GM21529 (cell line): ENCODE results near the gene GATA5.
"Not testable (repeated sequence)": the region's sequence is repeated elsewhere in the genome, so short reads cannot be mapped to it uniquely, and the experiment has no call there.

Experiments
- ATAC-seq: cut with Tn5 transposase; IDR thresholded peaks from one replicate; pipeline ENCODE4 v1.9.1; 2021; ENCODE audit not compliant: unreplicated experiment

Gene GATA5

DNA sequence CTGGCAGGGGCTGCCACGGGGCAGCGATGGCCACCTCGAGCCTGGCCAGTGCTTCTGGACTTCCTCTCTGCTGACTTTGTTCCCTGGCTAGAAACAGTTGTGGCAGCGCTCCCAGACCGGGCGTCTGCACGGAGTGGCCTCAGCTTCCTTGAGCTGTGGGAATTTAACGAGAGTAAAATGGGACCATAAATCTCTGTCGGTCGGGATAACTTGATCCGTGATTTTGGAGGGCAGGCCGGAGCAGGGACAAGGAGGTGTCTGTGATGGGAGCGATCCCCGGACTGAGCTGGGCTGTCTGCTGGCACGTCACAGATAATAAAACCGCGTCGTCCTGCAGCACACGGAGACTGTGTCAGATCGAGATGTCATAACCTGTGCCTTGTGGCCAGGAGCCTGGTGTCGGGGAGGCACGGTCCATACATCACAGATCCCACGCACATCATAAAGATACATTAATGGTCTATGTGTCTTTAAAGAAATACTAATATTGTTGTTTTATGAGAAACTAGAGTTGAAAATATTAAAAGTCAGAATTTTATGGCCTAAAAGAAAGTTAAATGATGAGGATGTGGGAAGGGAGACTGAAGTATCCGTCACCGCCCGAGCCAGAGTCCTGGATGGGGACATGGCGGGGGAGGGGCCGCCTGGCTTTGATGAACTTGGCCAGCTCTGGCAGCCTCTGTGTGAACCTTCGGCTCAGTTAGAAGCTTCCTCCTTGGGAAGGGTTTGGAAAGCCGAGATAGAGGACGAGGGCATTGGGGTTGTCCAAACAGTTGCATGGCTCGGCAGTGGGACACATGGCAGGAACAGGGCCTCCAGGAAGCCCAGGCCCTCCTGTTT is 41.9 kb downstream of the GATA5 start:
- ATAC-seq = no peak

DNA sequence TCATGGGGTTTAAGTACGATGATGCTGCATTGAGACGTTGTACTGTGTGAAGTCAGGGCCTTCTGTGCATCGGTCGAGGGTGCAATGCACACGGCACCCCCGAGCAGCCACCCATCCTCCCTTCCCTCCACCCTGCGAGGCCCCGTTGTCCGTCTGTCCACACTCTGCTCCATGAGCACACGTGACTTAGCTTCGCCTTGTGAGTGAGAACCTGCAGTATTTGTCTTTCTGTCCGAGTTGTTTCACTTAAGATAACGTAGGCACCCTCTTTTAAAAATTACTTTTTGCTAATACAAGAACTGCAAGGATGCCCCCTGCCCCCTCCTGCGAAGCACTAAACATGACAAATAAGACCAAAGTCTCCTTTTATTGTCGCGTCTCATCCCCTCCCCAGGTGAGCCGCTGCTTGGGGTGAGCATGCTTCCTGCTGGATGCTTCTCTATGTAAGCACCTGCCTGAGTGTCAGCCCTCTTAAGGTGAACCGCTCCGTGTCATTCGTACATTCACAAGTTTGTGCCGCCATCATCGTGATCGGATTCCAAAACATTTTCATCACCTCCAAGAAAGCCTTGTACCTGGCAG is 44.8 kb downstream of the GATA5 start:
- no peak for ATAC-seq

DNA sequence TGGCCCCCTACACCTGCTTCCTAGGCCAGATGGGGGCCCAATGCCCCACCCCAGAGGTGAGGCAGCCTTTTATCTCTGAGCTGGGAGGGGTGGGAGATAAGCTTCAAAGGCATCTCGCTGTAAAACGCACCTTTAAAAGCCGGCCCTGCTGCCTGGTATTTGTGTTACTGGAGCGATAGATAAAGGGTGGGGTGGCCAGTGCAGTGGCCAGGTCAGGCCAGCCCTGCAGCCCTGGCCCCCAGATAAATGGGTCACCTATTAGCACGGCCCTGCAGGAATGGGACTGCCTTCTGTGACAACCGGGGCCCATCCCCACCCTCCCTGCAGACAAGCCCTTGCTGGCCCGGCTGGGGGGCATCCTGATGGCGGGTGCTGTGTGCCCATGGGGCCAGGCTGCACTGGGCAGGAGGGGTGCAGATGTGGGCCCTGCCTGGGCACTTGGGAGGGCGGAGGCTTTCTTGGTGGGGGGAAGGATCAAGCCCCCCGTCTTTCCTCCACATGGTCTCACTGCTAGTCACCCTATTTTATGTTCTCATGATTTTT is 45.4 kb downstream of the GATA5 start:
- no peak for ATAC-seq

DNA sequence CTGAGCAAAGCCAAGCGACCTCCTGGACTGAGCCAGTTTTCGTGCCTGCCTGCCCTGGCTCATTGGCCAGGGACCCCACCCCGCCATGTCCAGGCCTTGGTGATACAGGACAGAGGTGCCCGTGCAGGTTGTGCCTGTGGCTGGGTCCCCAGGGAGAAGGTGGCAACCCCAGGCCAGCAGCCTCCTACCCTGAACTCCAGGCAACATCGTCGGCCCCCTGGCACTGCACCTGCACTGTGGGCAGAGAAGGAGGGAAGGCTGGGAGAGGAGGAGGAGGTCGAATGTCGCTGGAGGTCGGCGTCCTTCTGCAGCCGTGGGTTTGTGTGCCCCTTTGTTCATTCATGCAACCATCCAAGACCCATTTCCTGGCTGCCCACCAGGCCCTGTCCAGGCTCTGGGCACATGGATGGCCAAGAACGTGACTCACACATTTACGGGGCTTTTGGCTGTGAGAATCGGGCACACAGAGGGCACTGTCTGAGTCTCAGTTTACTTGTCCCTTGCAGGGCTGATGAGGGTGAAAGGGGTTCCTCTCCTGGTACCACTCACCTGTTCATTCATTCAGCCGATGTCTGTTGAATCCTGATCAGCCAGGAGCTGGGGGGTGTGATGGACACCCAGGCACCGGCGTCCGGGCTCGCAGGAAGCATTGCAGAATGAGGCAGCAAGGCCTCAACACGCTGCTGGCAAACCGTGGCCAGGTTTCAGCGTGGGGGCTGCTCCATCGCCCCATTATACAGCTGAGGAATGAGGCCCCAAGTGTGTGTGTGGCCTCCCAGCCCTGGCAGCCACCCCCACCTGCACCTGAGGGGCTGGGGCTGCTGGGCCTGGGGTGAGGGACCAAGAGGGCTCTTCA is 46.1 kb downstream of the GATA5 start:
- no peak for ATAC-seq

DNA sequence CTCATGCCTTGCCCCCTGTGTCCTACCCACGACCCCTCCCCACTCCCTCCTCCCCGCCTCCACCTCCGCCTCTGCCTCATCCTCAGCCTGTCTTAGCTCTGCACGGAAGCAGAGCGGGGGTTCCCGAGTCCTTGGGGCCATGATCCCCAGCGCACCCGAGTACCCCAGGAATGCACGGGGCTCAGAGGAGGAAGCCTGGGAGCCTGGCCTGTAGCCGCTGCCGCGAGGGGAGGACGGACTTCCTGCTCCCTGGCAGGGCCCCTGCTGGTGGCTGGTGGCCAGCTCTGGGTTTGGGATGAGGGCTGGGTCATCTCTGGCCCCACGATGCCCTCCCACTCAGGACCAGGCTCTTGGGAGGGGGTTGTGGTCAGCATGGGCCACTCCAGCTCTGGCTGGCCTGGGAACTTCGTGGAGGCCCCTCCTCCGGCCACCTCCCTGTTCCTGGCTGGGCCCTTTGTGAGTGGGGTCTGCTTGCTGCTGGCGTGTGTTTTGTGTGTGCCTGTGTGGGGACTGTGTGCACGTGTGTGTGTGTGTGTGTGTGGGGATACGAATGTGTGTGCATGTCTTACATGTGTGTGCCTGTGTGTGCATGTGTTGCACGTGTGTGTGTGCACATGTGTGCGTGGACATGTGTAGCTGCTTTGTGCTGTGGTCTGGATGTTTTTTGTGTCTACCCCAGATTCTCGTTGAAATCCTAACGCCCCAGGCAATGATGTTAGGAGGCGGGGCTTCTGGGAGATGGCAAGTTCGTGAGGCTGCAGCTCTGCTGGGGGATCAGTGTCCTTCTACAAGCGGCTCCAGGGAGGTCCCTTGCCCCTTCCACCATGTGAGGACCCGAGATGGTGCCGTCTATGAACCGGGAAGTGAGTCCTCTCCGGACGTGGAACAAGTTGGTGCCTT is 47.1 kb downstream of the GATA5 start:
- ATAC-seq = no peak

DNA sequence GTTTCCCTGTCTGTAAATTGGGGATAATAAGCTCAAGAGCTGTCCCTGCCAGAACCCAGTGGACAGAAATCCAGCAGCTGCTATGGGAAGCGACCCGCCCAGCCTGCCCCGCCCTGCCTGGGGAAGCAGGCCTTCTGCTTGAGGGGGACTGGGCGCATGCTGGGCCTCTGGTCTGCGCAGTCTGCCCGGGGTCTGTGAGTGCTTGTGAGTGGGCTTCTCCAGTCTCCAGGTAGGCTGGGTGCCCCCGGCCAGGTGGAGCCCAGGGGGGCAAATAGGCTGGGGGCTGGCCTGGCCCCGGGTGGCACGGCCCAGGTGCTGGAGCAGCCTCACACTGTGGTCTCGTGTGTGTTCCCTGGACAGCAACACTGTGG is 47.8 kb downstream of the GATA5 start:
- no peak for ATAC-seq

DNA sequence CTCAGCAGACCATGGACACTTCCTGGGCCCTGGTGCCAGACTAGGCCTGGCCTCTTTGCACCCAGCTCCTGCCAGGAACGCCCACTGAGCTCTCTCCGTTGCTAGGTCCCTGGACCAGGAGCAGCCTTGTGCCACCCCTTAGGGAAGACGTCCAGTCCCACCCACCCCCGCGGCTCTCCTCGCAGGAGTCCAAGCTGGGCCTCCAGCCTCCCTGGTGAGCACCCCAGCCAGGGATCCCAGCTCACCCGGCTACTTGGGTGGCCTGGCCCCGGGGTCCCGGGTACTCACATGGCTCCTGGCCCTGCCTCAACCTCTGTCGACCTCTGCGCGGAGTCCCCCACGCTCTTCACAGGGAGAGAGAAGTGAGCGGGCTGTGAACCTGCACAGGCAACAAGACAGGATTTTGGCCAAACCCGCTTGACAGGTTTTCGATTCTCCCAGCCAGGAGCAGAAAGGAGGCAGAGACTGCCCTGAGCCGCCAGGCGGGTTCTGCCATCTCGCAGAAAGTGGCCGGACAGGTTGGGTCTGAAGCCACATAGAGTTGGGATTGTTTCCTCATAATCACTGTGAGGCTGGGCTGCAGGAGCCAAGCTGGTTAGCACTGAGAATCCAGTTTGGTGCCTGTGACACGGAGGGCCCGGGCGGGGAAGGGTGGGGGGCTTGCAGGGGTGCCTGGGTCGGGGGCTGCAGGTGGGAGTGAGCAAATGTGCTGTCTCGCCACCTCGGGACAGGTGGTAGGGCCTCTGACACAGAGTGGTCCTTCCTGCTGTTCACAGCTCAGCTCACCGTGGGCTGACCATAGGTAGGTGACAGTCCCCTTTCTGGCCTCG is 48.4 kb downstream of the GATA5 start, which contains the start of gene RBBP8NL:
RBBP8NL (minus strand) TSS at position 368 of the 830 bp plus-strand sequence. CDS start 7,892 bp downstream, outside the sequence.
- ATAC-seq = no peak

DNA sequence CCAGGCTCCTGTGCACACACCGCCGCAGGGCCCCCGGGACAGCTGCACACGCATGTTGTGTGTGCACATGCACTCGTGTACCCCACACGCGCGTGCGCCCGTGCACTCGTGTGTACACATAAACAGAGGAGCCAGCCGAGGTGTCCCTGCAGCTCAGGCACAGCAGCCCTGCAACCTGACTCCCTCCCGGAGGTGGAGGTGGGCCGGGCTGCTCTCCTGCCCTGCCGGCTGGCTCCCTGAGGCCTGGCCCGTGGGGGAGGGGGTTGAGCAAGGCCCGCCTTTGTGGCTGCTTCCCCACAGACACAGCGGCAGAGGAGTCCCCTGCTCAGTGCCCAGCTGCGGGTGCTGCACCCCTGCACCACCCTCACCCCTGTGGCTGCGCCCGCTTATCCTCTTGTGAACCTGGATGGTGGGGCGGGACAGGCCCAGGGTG is 49.1 kb downstream of the GATA5 start:
- no peak for ATAC-seq

DNA sequence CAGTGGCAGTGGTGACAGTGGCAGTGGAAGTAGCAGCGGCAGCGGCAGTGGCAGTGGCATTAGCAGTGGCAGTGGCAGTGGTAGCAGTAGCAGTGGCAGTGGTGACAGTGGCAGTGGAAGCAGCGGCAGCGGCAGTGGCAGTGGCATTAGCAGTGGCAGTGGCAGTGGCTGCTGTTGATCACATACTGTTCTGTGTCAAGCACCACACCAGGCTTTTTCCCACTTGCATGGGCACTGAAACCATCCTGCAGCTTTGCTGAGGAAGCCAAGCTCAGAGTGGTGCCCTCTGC is 49.8 kb downstream of the GATA5 start:
- ATAC-seq = not testable (repeated sequence)

DNA sequence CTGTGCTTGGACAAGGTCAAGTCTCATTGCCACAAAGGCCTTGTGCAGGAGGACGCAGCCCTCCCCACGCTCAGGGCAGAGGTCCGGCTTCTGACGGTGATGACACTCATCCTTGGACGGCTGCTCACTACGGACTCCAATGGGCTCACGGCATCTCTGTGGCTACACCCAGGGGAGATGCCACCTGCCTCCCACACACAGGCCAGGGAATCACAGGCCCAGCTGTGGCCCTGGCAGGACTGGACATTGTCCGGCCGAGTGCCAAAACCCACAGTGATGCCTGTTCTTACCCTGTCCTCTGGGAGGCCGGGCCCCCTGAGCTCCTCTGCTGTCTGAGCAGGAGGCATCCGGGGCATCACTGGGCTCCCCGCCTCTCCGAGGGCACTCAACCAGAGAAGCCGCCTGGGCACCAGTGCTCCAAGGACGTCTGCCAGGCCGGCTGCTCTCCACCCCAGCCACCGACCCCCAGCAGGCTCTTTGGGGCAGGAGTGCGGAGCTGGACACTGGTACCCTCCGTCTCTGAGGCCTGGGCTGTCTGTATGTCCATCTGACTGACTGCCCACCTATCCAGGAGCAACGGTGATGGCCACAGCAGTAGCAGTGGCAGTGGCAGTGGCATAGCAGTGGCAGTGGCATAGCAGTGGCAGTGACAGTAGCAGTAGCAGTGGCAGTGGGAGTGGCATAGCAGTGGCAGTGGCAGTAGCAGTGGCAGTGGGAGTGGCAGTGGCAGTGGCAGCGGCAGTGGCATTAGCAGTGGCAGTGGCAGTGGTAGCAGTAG is 50.3 kb downstream of the GATA5 start:
- no peak for ATAC-seq

DNA sequence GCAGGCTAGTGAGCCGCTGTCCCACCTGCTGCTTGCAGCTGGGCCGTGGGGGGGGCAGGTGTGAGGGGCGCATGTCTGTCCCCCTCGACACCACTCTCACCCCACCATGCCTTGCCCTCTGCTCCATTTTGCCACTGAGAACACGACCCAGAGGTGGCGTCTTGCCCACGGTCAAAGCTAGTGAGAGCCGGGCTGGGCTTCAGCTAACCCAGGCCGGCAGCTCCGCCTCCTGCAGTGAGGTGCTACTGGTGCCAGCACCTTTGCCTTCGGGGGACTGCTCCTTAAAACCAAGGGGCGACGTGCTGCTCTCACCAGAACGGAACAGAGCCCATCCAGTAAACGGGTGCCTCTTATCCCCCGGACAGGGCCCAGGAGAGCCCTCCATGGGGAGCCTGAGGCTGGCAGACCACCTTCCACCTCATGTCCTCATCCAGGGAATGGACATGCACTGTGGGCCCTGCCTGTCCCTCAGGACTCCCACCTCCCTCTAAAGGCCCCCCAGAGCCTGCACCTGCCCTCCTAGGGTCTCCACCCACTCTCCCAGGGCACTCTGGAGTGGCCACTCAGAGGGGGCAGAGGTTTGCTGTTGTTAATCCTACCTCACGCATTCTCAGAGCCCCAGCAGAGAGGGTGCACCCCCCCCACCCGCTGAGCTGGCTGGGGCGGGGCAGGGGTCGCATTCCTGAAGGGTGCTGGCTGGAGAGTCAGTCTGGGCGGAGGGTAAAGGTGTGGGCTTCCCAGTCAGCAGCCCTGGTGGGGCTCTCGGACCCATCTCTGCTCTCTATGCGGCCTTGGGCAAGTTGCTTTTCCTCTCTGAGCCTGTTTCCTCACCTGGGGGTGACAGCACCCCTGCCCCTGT is 51.3 kb downstream of the GATA5 start:
- no peak for ATAC-seq

DNA sequence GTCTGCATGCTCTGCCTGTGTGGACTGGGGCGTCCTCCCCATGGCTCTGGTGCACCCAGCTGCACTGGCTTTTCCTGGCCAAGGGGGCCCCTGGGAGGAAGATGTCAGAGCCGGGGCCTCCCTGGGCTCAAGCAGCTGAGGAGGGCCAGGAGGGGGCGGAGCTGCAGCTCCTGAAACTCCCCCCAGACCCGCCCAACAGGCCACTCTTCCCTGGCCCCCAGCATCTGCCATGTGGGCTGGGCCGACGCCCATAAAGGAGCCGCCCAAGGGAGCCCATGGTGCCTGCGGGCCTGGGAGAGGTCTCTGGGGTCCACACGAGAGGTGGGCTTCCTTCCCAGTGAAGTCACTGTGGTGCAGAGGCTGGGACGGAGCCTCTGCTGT is 52.5 kb downstream of the GATA5 start:
- no peak for ATAC-seq

DNA sequence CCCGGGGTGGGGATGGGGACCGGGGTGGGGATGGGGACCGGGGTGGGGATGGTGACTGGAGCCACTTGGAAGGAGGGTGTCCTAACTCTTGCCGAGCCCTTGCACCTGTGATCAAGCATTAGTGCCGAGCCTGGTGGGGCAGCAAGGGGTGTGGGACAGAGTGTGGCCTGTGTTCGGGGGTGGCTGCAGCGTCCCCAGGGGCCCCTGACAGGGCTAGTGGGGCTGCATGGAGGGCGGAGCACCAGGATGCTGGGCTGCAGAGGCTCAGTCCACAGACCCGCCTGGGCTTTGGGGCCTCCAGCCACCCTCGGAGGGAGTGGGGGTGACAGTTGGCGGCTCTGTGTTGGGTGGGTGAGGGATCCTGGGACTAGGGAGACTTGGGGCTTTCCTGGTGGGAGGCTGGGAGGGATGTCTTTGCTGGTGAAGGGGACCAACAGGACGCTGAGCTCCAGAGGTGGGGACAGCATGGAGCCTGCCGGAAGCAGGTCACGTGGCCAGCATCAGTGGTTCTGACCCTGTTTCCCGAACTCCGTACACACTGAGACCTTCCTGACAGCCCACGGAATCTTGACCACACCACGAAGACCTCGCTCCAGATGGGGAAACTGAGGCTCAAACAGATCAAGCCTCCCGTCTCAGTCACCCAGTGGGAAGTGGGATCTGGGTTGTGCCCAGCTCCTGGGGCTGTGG is 53.0 kb downstream of the GATA5 start:
- ATAC-seq = no peak

DNA sequence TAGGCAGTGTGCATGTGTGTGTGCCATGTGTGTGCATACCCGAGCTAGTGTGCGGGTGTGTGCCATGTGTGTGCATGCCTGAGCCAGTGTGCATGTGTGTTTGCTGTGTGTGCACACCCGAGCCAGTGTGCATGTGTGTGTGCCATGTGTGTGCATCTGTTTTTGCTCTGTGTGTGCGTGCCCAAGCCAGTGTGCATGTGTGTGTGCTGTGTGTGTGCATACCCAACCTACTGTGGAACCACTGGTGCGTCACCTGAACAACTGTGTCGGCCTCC is 54.1 kb downstream of the GATA5 start:
- no peak for ATAC-seq

DNA sequence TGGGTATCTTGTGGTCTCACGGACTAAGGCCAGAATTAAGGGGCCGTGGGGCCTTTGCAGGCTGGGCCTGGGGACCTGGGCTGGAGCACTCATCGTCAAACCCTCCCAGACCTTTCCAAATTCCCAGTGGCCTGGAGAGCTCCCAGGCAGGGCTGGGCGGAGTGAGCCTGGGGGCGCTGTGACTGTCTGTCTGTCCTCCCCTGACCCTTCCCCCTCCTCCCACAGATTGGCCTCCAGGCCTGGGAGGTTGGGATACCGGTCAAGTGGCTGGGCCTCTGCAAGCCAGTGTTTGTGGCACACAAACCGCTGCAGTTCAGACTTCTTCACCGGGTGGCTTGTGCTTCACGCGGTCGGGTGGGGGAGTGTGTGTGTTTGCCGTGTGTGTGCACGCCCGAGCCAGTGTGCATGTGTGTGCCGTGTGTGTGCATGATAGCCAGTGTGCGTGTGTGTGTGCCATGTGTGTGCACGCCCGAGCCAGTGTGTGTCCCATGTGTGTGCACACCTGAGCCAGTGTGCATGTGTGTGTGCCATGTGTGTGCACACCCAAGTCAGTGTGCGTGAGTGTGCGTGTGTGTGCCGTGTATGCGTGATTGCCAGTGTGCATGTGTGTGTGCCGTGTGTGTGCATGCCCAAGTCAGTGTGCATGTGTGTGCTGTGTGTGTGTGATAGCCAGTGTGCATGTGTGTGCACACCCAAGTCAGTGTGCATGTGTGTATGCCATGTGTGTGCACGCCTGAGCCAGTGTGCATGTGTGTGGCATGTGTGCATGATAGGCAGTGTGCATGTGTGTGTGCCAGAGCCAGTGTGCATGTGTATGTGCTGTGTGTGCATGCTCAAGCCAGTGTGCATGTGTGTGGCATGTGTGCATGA is 54.7 kb downstream of the GATA5 start:
- no peak for ATAC-seq

DNA sequence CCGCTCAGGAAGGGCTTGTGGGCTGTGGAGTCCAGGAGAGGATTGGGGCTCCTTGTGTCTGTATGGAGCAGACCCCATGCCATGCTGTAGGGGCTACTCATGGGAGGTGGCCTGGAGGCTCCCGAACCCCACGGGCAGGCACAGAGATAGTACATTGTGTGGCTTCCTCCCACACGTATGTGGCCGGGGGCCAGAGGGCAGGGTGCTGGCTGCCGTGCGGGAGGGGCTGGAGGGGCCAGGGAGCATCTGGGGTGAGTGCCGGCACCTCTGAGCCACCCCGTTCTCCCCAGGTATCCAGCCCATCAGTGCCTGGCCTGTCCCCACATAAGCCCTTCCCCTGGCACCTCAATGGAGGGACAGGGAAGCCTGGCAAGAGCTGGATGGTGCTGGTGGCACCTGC is 56.0 kb downstream of the GATA5 start:
- ATAC-seq = no peak
